ENCODE data around the gene ZNF225.
A peak's percentile ranks its signal among the peaks of the same experiment; 100 is the strongest.
"Not testable (repeated sequence)": the region's sequence is repeated elsewhere in the genome, so short reads cannot be mapped to it uniquely, and the experiment has no call there.

Gene ZNF225

DNA sequence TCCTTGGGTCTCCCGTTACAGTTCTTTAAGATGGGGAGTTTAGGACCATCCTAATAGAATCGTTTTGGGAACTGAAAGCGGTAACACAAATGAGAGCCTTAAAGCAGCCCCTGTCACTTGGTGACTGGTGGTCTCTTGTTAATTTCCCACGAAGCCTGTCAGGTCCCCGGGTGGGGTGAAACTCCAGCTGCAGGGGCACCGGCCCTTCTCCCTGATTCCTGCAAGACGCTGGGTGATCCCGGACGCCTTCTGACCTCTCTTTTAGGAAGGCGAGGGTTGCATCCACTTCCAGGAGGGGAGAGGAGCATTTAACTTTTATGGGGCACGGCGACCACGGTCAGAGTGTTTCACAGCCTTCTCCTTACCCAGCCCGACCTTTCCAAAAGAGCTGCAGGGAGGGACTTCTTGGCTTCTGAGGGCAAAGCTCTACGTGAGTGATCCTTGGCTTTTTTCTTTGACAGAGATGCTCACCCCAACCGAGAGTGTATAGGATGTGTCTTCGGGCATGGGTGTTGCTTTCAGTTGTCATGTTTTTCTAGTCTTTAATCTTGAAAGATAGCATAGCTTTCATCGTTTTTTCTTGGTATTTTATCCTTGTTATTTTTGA lies 688 bp downstream of the ZNF225 start:
- DNase-seq (no peak), ATAC-seq (replicated peaks) (peak; percentile 41 to 44)
- H3K9me3 Mint-ChIP-seq, result peaks cover 13% of the 10 kb centered on the region in 2 donors
- no peaks in the 10 kb centered on the region for H3K27me3 Mint-ChIP-seq
- H3K4me1 Mint-ChIP-seq, result peaks cover 8 to 17% of the 10 kb centered on the region in 2 donors
- H3K27ac Mint-ChIP-seq, result peak overlapping the region; percentile 93
- peak overlapping the region; percentile 96 to 99 for H3K4me3 Mint-ChIP-seq
- H3K36me3 Mint-ChIP-seq, result peaks cover 23 to 52% of the 10 kb centered on the region in 2 donors

DNA sequence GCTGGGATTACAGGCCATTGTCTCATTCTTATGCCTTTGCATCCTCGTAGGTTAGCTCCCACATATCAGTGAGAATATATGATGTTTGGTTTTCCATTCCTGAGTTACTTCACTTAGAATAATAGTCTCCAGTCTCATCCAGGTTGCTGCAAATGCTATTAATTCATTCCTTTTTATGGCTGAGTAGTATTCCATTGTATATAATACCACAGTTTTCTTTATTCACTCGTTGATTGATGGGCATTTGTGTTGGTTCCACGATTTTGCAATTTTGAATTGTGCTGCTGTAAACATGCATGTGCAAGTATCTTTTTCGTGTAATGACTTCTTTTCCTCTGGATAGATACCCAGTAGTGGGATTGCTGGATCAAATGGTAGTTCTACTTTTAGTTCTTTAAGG lies 8.0 kb downstream of the ZNF225 start:
- Mint-ChIP-seq H3K9me3 (peaks cover 38 to 44% of the 10 kb centered on the region in 2 donors), H3K4me1 (peaks cover 3 to 14% of the 10 kb centered on the region in 2 donors), H3K36me3 (peaks cover 83 to 91% of the 10 kb centered on the region in 2 donors)
- H3K27me3 Mint-ChIP-seq; DNase-seq; ATAC-seq (replicated peaks); H3K4me3 Mint-ChIP-seq; H3K27ac Mint-ChIP-seq: not testable (repeated sequence)

DNA sequence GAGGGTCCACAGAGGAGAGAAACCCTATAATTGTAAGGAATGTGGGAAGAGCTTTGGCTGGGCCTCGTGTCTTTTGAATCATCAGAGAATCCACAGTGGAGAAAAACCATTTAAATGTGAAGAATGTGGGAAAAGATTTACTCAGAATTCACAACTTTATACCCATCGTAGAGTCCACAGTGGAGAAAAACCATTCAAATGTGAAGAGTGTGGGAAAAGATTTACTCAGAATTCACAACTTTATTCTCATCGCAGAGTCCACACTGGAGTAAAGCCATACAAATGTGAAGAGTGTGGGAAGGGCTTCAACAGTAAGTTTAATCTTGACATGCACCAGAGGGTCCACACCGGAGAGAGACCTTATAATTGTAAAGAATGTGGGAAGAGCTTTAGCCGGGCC lies 18.8 kb downstream of the ZNF225 start:
- ATAC-seq (replicated peaks) (no peak), DNase-seq (no peak)
- Mint-ChIP-seq H3K4me1 (no peaks in the 10 kb centered on the region), H3K27ac (no peak overlapping the region), H3K9me3 (peaks cover 4 to 8% of the 10 kb centered on the region in 2 donors), H3K36me3 (peaks cover 35 to 46% of the 10 kb centered on the region in 2 donors), H3K4me3 (no peak overlapping the region), H3K27me3 (no peaks in the 10 kb centered on the region)

GRCh38 chr19:44141191-44142058 lies 28.2 kb downstream of the ZNF225 start, which contains the start of gene ZNF234:
Gene ZNF234 (plus strand): TSS chr19:44141554. CDS start chr19:44144633, 3,079 bp downstream.
- Mint-ChIP-seq H3K27ac (peak within 1 kb of the TSS; percentile 98), H3K4me1 (peaks cover 11 to 24% of the 10 kb centered on the region in 2 donors), H3K9me3 (no peaks in the 10 kb centered on the region), H3K27me3 (no peaks in the 10 kb centered on the region), H3K4me3 (peak within 1 kb of the TSS; percentile 98 to 99), H3K36me3 (peaks cover 22 to 24% of the 10 kb centered on the region in 2 donors)
- DNase-seq, result peak; percentile 65
- peak; percentile 90 to 94 for ATAC-seq (replicated peaks)

- peaks cover 11 to 24% of the 10 kb centered on the region in 2 donors for H3K4me1 Mint-ChIP-seq
- H3K27me3 Mint-ChIP-seq, result no peaks in the 10 kb centered on the region
- H3K9me3 Mint-ChIP-seq, result no peaks in the 10 kb centered on the region
- ATAC-seq (replicated peaks) (peak; percentile 1 to 19), DNase-seq (no peak)
- H3K4me3 Mint-ChIP-seq, result peak overlapping the region; percentile 98 to 99
- peak overlapping the region; percentile 98 for H3K27ac Mint-ChIP-seq
- H3K36me3 Mint-ChIP-seq, result peaks cover 22 to 25% of the 10 kb centered on the region in 2 donors
Observed at GRCh38 chr19:44142059-44142433, 28.8 kb downstream of the ZNF225 start.

- H3K4me1 Mint-ChIP-seq, result peaks cover 0 to under 1% of the 10 kb centered on the region in 2 donors
- no peaks in the 10 kb centered on the region for H3K27me3 Mint-ChIP-seq
Observed at GRCh38 chr19:44149776-44150175, 36.6 kb downstream of the ZNF225 start.

DNA sequence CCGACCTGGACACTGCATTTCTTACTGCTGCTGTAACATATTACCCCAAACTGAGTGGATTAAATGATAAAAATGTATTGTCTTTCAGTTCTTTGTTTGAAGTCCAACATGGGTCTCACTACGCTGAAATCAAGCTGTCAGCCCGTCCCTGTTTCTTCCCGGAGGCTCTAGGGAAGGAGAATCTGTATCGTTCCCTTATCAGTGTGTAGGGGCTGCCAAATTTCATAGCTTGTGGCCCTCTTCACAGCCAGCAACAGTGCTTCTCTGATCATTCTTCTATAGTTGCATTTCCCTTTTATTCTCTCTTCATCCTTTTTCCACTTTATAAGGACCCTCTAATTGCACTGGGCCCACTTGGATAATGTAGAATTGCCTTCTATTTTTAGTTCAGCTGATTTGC lies 38.3 kb downstream of the ZNF225 start:
- H3K9me3 Mint-ChIP-seq, result peaks cover 14 to 26% of the 10 kb centered on the region in 2 donors
- DNase-seq (no peak), ATAC-seq (replicated peaks) (no peak)
- H3K36me3 Mint-ChIP-seq, result peaks cover 70 to 76% of the 10 kb centered on the region in 2 donors
- H3K27ac Mint-ChIP-seq, result no peak overlapping the region
- no peaks in the 10 kb centered on the region for H3K27me3 Mint-ChIP-seq
- no peaks in the 10 kb centered on the region for H3K4me1 Mint-ChIP-seq
- H3K4me3 Mint-ChIP-seq, result no peak overlapping the region

More at GRCh38 chr19:44149776-44150175, 36.6 kb downstream of the ZNF225 start:
- DNase-seq (no peak), ATAC-seq (replicated peaks) (no peak)
- no peak overlapping the region for H3K4me3 Mint-ChIP-seq
- peaks cover 10 to 20% of the 10 kb centered on the region in 2 donors for H3K9me3 Mint-ChIP-seq
- H3K36me3 Mint-ChIP-seq, result peaks cover 72 to 76% of the 10 kb centered on the region in 2 donors
- H3K27ac Mint-ChIP-seq, result no peak overlapping the region

DNA sequence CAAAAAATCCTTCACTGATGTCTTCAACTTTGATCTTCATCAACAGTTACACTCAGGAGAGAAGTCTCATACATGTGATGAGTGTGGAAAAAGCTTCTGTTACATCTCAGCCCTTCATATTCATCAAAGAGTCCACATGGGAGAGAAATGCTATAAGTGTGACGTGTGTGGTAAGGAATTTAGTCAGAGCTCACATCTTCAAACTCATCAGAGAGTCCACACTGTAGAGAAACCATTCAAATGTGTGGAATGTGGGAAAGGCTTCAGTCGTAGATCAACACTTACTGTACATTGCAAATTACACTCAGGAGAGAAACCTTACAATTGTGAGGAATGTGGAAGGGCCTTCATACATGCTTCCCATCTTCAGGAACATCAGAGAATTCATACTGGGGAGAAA lies 43.3 kb downstream of the ZNF225 start:
- Mint-ChIP-seq H3K27me3 (no peaks in the 10 kb centered on the region), H3K4me3 (no peak overlapping the region), H3K27ac (no peak overlapping the region), H3K9me3 (peaks cover 32 to 37% of the 10 kb centered on the region in 2 donors), H3K4me1 (no peaks in the 10 kb centered on the region), H3K36me3 (peaks cover 52 to 63% of the 10 kb centered on the region in 2 donors)
- DNase-seq (no peak), ATAC-seq (replicated peaks) (no peak)

GRCh38 chr19:44163789-44164188 lies 50.6 kb downstream of the ZNF225 start:
- Mint-ChIP-seq H3K36me3 (peaks cover 19 to 32% of the 10 kb centered on the region in 2 donors), H3K27me3 (no peaks in the 10 kb centered on the region), H3K4me1 (peaks cover 10 to 23% of the 10 kb centered on the region in 2 donors), H3K27ac (no peak overlapping the region), H3K4me3 (no peak overlapping the region), H3K9me3 (peaks cover 5 to 9% of the 10 kb centered on the region in 2 donors)
- DNase-seq (no peak), ATAC-seq (replicated peaks) (no peak)

DNA sequence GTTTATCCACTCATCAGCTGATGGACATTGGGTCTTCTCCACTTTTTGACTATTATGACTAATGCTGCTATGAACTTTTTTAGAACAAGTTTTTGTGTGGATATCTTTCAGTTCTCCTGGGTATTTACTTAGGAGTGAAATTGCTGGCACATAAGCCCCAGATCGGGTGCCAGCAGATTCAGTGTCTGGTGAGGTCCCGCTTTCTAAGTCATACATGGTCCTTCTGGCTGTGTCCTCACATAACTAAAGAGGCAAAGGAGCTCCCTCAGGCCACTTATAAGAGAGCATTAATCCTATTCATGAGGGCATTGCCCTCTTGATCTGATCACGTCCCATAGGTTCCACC lies 51.1 kb downstream of the ZNF225 start:
- DNase-seq, result no peak
- Mint-ChIP-seq H3K4me1 (peaks cover 10 to 23% of the 10 kb centered on the region in 2 donors), H3K27ac (peak overlapping the region; percentile 99), H3K27me3 (no peaks in the 10 kb centered on the region), H3K36me3 (peaks cover 22 to 36% of the 10 kb centered on the region in 2 donors), H3K9me3 (peaks cover 5 to 9% of the 10 kb centered on the region in 2 donors), H3K4me3 (peak overlapping the region; percentile 99 to 100)
- ATAC-seq (replicated peaks), result no peak

- H3K27ac Mint-ChIP-seq, result peak within 1 kb of the TSS; percentile 99
- peaks cover 24 to 39% of the 10 kb centered on the region in 2 donors for H3K36me3 Mint-ChIP-seq
- peak; percentile 92 to 94 for ATAC-seq (replicated peaks)
- peaks cover 5 to 7% of the 10 kb centered on the region in 2 donors for H3K9me3 Mint-ChIP-seq
- no peaks in the 10 kb centered on the region for H3K27me3 Mint-ChIP-seq
- DNase-seq, result peak; percentile 87
- peak within 1 kb of the TSS; percentile 99 to 100 for H3K4me3 Mint-ChIP-seq
- peaks cover 10 to 23% of the 10 kb centered on the region in 2 donors for H3K4me1 Mint-ChIP-seq
Observed at GRCh38 chr19:44164673-44165512, 51.7 kb downstream of the ZNF225 start, which contains the start of gene ZNF226. Gene ZNF226 (plus strand): TSS chr19:44165100. CDS start chr19:44170081, 4,981 bp downstream.

DNA sequence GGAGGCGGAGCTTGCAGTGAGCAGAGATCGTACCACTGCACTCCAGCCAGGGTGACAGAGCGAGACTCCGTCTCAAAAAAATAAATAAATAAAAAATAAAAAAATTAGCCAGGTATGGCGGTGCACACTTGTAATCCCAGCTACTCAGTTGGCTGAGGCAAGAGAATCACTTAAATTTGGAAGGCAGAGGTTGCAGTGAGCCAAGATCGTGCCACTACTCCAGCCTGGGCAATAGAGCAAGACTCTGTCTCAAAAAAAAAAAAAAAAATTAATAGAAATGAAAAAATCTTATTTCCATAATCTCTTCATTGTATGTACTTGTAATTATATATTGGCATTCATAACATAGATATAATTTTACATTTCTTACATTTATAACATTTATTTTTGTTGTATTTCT lies 57.5 kb downstream of the ZNF225 start:
- not testable (repeated sequence) for H3K27me3 Mint-ChIP-seq; DNase-seq; ATAC-seq (replicated peaks); H3K4me3 Mint-ChIP-seq; H3K27ac Mint-ChIP-seq
- peaks cover 73 to 84% of the 10 kb centered on the region in 2 donors for H3K36me3 Mint-ChIP-seq
- peaks cover 6 to 14% of the 10 kb centered on the region in 2 donors for H3K4me1 Mint-ChIP-seq
- H3K9me3 Mint-ChIP-seq, result peaks cover 17 to 18% of the 10 kb centered on the region in 2 donors

DNA sequence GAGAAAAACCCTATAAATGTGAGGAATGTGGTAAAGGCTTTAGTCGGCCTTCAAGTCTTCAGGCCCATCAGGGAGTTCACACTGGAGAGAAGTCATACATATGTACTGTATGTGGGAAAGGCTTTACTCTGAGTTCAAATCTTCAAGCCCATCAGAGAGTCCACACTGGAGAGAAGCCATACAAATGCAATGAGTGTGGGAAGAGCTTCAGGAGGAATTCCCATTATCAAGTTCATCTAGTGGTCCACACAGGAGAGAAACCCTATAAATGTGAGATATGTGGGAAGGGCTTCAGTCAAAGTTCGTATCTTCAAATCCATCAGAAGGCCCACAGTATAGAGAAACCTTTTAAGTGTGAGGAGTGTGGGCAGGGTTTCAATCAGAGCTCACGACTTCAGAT lies 63.4 kb downstream of the ZNF225 start:
- H3K4me1 Mint-ChIP-seq, result no peaks in the 10 kb centered on the region
- H3K9me3 Mint-ChIP-seq, result peaks cover 44 to 45% of the 10 kb centered on the region in 2 donors
- DNase-seq, result no peak
- H3K27ac Mint-ChIP-seq, result no peak overlapping the region
- H3K4me3 Mint-ChIP-seq, result no peak overlapping the region
- no peak for ATAC-seq (replicated peaks)
- peaks cover 69 to 71% of the 10 kb centered on the region in 2 donors for H3K36me3 Mint-ChIP-seq
- H3K27me3 Mint-ChIP-seq, result no peaks in the 10 kb centered on the region

- Mint-ChIP-seq H3K27ac (no peak overlapping the region), H3K4me3 (no peak overlapping the region), H3K27me3 (no peaks in the 10 kb centered on the region), H3K4me1 (no peaks in the 10 kb centered on the region), H3K36me3 (peaks cover 25 to 35% of the 10 kb centered on the region in 2 donors), H3K9me3 (peaks cover 40 to 41% of the 10 kb centered on the region in 2 donors)
- no peak for DNase-seq
- ATAC-seq (replicated peaks), result no peak
Observed at GRCh38 chr19:44180968-44181367, 67.8 kb downstream of the ZNF225 start.

Data from stimulated activated naive B cell treated with anti-CD40 and anti-IgM and Interleukin-4, amounts not matched to agents 10 μg/mL and 1 μg/mL and 100 μg/mL, for 72 hours (primary cell).